Heart left ventricle (tissue), 16 donors: Measurements from ENCODE around the gene C2. TPM values are rescaled to one million over a fixed set of nuclear protein-coding genes. Genes with fewer than 3 reads are reported as not detected.
A peak's percentile ranks its signal among the peaks of the same experiment; 100 is the strongest.
"Not testable (repeated sequence)": the region's sequence is repeated elsewhere in the genome, so short reads cannot be mapped to it uniquely, and the experiment has no call there.

Source experiments
- ATAC-seq, 4 donors: fragments of 200-7000 bp; cut with Tn5 transposase; one replicate each; pipeline ENCODE4 v1.9.1; 2020 to 2022; ENCODE audit warnings: moderate library complexity in 4 of 4, mild to moderate bottlenecking in 3 of 4, moderate number of reproducible peaks in 1 of 4
- DNase-seq, 5 donors: peaks; one replicate each; pipeline ENCODE4 v3.0.0-alpha.2; 2020
- H3K27ac ChIP-seq, 12 donors: fragments of 200-600 bp; sonication (generic) in 4 of 12; one replicate each; pipeline versions ENCODE4 v1.5.0 to v1.8.0; 2016 to 2022; ENCODE audit warnings: mild to moderate bottlenecking in 2 of 12
- H3K27me3 ChIP-seq, 9 donors: fragments of 200-600 bp; sonication (generic) in 2 of 9; one replicate each; pipeline versions ENCODE4 v1.5.1 to v1.8.0; 2016 to 2022; ENCODE audit warnings: mild to moderate bottlenecking in 3 of 9
- H3K36me3 ChIP-seq, 9 donors: fragments of 200-600 bp; sonication (generic) in 2 of 9; one replicate each; pipeline versions ENCODE4 v1.5.0 to v1.8.0; 2018 to 2022; ENCODE audit warnings: mild to moderate bottlenecking in 2 of 9
- H3K4me1 ChIP-seq, 12 donors: fragments of 200-600 bp; sonication (generic) in 4 of 12; one replicate each; pipeline versions ENCODE4 v1.5.0 to v1.8.0; 2016 to 2022; ENCODE audit warnings: mild to moderate bottlenecking in 3 of 12
- H3K4me3 ChIP-seq, 12 donors: fragments of 200-600 bp; sonication (generic) in 4 of 12; one replicate each; pipeline versions ENCODE4 v1.5.0 to v1.8.0; 2017 to 2022; ENCODE audit warnings: mild to moderate bottlenecking in 9 of 12, moderate library complexity in 4 of 12
- H3K9me3 ChIP-seq, 12 donors: fragments of 200-600 bp; sonication (generic) in 4 of 12; one replicate each; pipeline versions ENCODE4 v1.5.0 to v1.8.0; 2016 to 2022; ENCODE audit warnings: mild to moderate bottlenecking in 1 of 12
- CTCF ChIP-seq, 12 donors: fragments of 200-600 bp; sonication (generic) in 4 of 12; IDR thresholded peaks; one replicate each; pipeline versions ENCODE4 v1.5.0 to v1.8.0; 2018 to 2022; ENCODE audit warnings: antibody characterized with exemption in 12 of 12, mild to moderate bottlenecking in 5 of 12
- POLR2A ChIP-seq, 2 donors: fragments of 450-650 bp; IDR thresholded peaks; one replicate each; pipeline ENCODE4 v1.6.1; 2017; ENCODE audit warnings: antibody characterized with exemption in 2 of 2, mild to moderate bottlenecking in 2 of 2, moderate library complexity in 2 of 2
- WGBS, 4 donors: extraction: QIAGEN DNeasy Blood & Tissue Kit in 2 of 4; methylation state at CpG; one replicate each; pipeline versions ENCODE4 v1.1.5 to v1.1.7; 2013 to 2018; 5-methylcytosine and 5-hydroxymethylcytosine counted together
- intact Hi-C, 10 donors: fragments of 100-400 bp; cut with DNase I; formaldehyde crosslinking; loops; one replicate each; pipeline versions ENCODE4 v1.11.1 to v1.14.2; 2022
- polyA plus RNA-seq, 2 donors: library from polyadenylated mRNA; stranded (reverse); fragments of 200-250 nt; gene quantifications; one replicate each; pipeline ENCODE4 v1.2.3, GENCODE V29; 2013
- total RNA-seq, 9 donors: library from RNA; depleted of rRNA in 2 of 9; stranded (reverse); fragments of >200 nt in 2 of 9; fragmentation: NEBNext Ultra II Directional in 3 of 9; extraction: Animal tissue kit (Norgen Biotek cat#: 25700) in 3 of 9; gene quantifications; one replicate each; pipeline versions ENCODE4 v1.1.0 to v1.2.4, GENCODE V29; 2016 to 2023
- donor health status: ischemic (EF 13 %, LVEDD 7.1; RV severe dilation, severe dysfunction).
- donor health status: healthy with polysubstance abuse.
- donor health status: DM: no; HTN: yes; CAD: no.
- donor health status: DM: no; HTN: no; CAD: no.
- donor health status: ischemic (EF 25% LVEDD 6.9; RV normal size, moderate dysfunction).
- donor health status: ischemic (EF 25% LVEDD 5.7; RV mildly dilated, moderate dysfunction).
- donor health status: healthy.
- donor health status: DM: yes; HTN: yes; CAD: no.
- donor health status: ischemic (EF 35%, LVEDD 5.7; RV mildly dilated, moderate dysfunction).
- donor health status: nonischemic (EF 11% LVEDD 7.7; RV severe dilation, severe dysfunction).
- donor health status: DM: yes; HTN: yes; CAD: no.
- donor health status: PGD.
- donor health status: ischemic (EF 29% LVEDD 5.4; RV normal size, mild dysfunction).
- donor health status: nonischemic (EF 23%, LVEDD 6.1; RV moderate dilation, normal function).

Gene C2
- total and polyA plus RNA-seq, 11 donors = 0.69 to 103 (median 4.8) TPM

- TF ChIP-seq CTCF (IDR thresholded peaks at IDR 0.05) (no peak), POLR2A (IDR thresholded peaks at IDR 0.05) (no peak)
- peak in 1 of 5 donors; percentile 29 for DNase-seq
- H3K36me3 ChIP-seq = peaks cover 0 to 40% (median 25%) of the 10 kb centered on the region in 9 donors
- peaks cover 0 to 33% (median 24%) of the 10 kb centered on the region in 12 donors for H3K4me1 ChIP-seq
- intact Hi-C loops = loop anchor here in 2 of 10 donors (1.0 kb wide), 1 partner anchor 14 kb away; the partner anchor contains the start of gene SKIC2 (in 2 of the 2)
- peak in 1 of 4 donors; percentile 19 for ATAC-seq
- no peaks in the 10 kb centered on the region for H3K27me3 ChIP-seq
- no peaks in the 10 kb centered on the region for H3K9me3 ChIP-seq
- peak overlapping the region; percentile 56 to 87 (median 70) for H3K4me3 ChIP-seq
- 6 to 13% (median 8%) methylated on average over 11 to 19 of the region's 19 CpGs for WGBS, 4 donors
- peak overlapping the region; percentile 77 to 98 (median 94) for H3K27ac ChIP-seq
Measured at GRCh38 chr6:31972709-31973350, 45.3 kb downstream of the C2 start.

GRCh38 chr6:31976065-31976464, 48.5 kb downstream of the C2 start:
- H3K9me3 ChIP-seq, intact Hi-C loops, H3K27me3 ChIP-seq, ATAC-seq, H3K4me3 ChIP-seq, H3K27ac ChIP-seq: not testable (repeated sequence)
- peak in 1 of 5 donors; percentile 21 for DNase-seq
- H3K36me3 ChIP-seq = peaks cover 0 to 23% (median 18%) of the 10 kb centered on the region in 9 donors
- WGBS, 4 donors = 89 to 97% (median 94%) methylated on average over 14 to 30 of the region's 30 CpGs
- peaks cover 0 to 23% (median 18%) of the 10 kb centered on the region in 12 donors for H3K4me1 ChIP-seq

GRCh38 chr6:31977816-31978431, 50.4 kb downstream of the C2 start:
- Histone ChIP-seq H3K27me3 (no peaks in the 10 kb centered on the region), H3K36me3 (peaks cover 0 to 23% (median 18%) of the 10 kb centered on the region in 9 donors), H3K9me3 (no peaks in the 10 kb centered on the region), H3K4me3 (no peak overlapping the region), H3K4me1 (peaks cover 0 to 13% (median 8%) of the 10 kb centered on the region in 12 donors), H3K27ac (no peak overlapping the region)
- TF ChIP-seq CTCF (IDR thresholded peaks at IDR 0.05) (no peak), POLR2A (IDR thresholded peaks at IDR 0.05) (no peak)
- 92 to 97% (median 96%) methylated on average over 12 of the region's 12 CpGs for WGBS, 4 donors
- DNase-seq (peak in 1 of 5 donors; percentile 6), ATAC-seq (no peak)
- intact Hi-C loops = no loop called here

- intact Hi-C loops = no loop called here
- peak in 1 of 5 donors; percentile 4 for DNase-seq
- H3K27me3 ChIP-seq = no peaks in the 10 kb centered on the region
Measured at GRCh38 chr6:31978831-31979230, 51.3 kb downstream of the C2 start.

More at GRCh38 chr6:31978831-31979230, 51.3 kb downstream of the C2 start:
- Histone ChIP-seq H3K27ac (no peak overlapping the region), H3K36me3 (peaks cover 0 to 23% (median 18%) of the 10 kb centered on the region in 9 donors), H3K4me1 (peaks cover 0 to 3% (median 0%) of the 10 kb centered on the region in 12 donors), H3K9me3 (no peaks in the 10 kb centered on the region), H3K4me3 (no peak overlapping the region)
- TF ChIP-seq POLR2A (IDR thresholded peaks at IDR 0.05) = no peak
- no peak for TF ChIP-seq CTCF (IDR thresholded peaks at IDR 0.05)
- WGBS, 4 donors = 82 to 95% (median 92%) methylated on average over 5 of the region's 5 CpGs
- no peak for ATAC-seq
